Measurements from ENCODE around the gene ZCCHC9.

ZCCHC9 gene

DNA sequence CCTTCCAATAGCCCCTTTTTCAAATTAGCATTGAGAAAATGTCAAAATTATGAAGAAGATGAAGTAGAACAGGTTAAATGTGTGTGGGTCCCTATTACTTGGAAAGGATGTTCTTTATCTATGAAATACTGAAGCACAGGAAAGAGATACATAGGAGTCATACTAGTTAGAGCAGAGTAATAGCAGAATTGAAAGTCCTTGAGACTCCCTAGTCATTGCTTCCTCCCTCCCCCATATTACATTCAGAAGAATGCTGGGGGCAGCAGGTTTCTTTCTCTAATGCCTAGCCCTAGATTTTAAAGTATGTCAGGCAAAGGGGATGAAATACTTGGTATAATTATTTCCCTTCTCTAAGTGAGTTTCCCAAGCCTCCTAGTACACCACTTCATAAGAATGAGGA lies 4.4 kb downstream of the ZCCHC9 start:
- no peak for DNase-seq (ENCODE audit: low read depth)
- no peak overlapping the region for H3K4me3 ChIP-seq (ENCODE audit: control insufficient read depth, low read depth, low read length)
- TF ChIP-seq, protein P1, sequence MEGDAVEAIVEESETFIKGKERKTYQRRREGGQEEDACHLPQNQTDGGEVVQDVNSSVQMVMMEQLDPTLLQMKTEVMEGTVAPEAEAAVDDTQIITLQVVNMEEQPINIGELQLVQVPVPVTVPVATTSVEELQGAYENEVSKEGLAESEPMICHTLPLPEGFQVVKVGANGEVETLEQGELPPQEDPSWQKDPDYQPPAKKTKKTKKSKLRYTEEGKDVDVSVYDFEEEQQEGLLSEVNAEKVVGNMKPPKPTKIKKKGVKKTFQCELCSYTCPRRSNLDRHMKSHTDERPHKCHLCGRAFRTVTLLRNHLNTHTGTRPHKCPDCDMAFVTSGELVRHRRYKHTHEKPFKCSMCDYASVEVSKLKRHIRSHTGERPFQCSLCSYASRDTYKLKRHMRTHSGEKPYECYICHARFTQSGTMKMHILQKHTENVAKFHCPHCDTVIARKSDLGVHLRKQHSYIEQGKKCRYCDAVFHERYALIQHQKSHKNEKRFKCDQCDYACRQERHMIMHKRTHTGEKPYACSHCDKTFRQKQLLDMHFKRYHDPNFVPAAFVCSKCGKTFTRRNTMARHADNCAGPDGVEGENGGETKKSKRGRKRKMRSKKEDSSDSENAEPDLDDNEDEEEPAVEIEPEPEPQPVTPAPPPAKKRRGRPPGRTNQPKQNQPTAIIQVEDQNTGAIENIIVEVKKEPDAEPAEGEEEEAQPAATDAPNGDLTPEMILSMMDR (IDR thresholded peaks at IDR 0.05; ENCODE audit: control insufficient read depth, insufficient read depth, low read depth, low read length, missing control alignments): no peak

DNA sequence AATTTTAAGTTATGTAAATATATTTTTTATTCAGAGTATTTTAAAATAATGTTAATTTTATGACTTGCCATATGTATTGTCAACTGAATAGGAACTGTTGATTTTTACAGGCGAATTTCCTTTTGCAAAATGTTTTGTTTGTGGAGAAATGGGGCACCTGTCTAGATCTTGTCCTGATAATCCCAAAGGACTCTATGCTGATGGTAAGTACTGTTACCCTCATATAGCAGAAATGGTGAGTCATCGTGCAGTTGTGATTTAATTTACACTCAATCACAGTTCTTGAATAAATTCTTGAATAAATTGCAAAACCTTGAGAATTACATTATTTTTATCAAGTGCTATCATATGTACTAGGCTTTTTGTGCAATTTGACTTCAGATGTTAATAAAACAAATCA lies 7.4 kb downstream of the ZCCHC9 start:
- TF ChIP-seq, protein P1 (IDR thresholded peaks at IDR 0.05; ENCODE audit: control insufficient read depth, insufficient read depth, low read depth, low read length, missing control alignments): no peak
- H3K4me3 ChIP-seq (ENCODE audit: control insufficient read depth, low read depth, low read length): no peak overlapping the region
- DNase-seq (ENCODE audit: low read depth): no peak

DNA sequence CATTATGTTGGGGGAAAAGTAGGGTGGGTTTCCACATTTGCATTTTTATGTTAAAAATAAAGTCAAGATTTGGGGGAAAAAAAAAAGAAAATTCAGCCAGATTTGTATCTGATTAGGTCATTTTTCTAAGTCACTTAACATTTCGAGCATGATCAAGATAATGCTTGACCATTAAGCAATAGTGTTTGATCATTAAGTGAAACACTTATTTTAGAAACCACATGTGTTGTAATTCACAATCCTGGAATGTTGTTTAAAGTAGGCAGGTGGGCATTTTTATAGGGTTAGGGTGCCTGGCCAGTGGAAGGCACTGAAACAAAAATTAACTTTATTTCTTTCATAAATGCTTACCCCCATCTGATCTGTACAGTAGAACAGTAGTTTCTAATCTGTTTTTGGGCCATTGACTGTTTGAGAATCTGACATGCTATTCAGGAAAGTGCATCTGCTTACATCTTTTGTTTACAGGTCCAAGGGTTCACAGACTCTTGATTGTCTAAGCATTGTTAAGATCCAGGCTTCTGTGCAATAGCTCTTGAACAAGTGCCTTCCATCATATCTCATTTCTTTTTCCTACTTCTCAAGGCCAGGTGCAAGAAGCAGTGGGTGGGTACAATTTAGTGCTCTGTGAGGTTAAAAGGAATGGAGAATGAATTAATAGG lies 9.1 kb downstream of the ZCCHC9 start:
- TF ChIP-seq, protein P1 (IDR thresholded peaks at IDR 0.05; ENCODE audit: control insufficient read depth, insufficient read depth, low read depth, low read length, missing control alignments): no peak
- DNase-seq (ENCODE audit: low read depth): no peak
- no peak overlapping the region for H3K4me3 ChIP-seq (ENCODE audit: control insufficient read depth, low read depth, low read length)

DNA sequence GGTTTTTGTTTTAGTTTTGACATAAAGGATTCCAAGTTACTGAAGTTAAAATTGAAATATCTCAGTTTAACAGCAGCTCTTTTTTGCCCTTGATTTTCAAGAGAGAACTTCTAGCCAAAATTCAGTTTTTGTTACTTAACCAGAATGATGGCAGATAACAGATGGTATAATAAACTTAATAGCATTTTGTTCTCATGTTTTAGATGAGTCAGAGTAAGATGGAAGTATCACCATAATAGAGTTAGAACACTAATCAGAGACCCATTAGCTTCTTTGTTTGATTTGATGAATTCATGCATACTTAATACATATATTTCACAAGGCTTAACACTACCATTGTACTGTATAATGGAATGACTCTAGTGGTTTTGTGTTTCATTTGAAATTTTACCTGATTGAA lies 11.9 kb downstream of the ZCCHC9 start:
- no peak for DNase-seq (ENCODE audit: low read depth)
- TF ChIP-seq, protein P1 (IDR thresholded peaks at IDR 0.05; ENCODE audit: control insufficient read depth, insufficient read depth, low read depth, low read length, missing control alignments): no peak
- H3K4me3 ChIP-seq (ENCODE audit: control insufficient read depth, low read depth, low read length): no peak overlapping the region

DNA sequence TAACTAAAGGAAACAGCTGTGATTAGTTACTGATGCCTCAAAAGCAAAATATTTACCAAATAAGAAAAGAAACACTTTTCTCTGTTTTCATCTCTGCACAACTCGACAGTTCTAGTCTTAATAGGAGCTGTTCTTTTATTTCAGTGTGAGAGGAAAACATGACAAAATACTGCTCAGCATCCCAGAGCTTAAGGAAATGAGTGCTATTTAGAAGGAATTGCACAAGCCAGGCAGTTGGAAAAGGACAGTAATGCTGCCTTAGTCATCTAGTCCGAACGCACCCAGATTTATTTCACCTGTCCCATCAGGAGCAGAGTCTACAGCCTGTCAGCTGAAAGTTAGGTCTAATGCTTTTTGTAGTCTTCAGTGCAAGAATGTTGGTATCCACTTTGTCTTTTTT lies 12.3 kb downstream of the ZCCHC9 start:
- TF ChIP-seq, protein P1 (IDR thresholded peaks at IDR 0.05; ENCODE audit: control insufficient read depth, insufficient read depth, low read depth, low read length, missing control alignments): no peak
- H3K4me3 ChIP-seq (ENCODE audit: control insufficient read depth, low read depth, low read length): no peak overlapping the region
- DNase-seq (ENCODE audit: low read depth): no peak

DNA sequence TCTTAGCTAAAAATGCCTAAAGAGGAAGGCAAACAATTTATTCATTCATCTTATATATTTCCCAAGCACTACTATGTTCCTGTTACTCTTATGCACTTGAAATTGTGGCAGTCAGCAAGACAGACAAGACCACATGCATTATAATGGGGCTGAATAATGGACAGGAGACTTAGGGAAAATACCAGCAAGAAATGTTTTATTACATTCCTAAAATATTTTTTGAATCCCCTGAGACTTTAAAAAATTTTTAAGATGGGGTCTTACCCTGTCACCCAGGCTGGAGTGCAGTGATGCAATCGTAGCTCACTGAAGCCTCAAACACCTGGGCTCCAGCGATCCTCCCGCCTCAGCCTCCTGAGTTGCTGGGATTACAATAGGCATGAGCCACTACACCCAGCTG lies 13.2 kb downstream of the ZCCHC9 start:
- DNase-seq (ENCODE audit: low read depth): no peak
- no peak overlapping the region for H3K4me3 ChIP-seq (ENCODE audit: control insufficient read depth, low read depth, low read length)
- TF ChIP-seq, protein P1 (IDR thresholded peaks at IDR 0.05; ENCODE audit: control insufficient read depth, insufficient read depth, low read depth, low read length, missing control alignments): no peak

Data from AG09309 (cell line).